Transverse colon (tissue), 4 donors: Measurements from ENCODE around the gene ASIC2. TPM values are rescaled to one million over a fixed set of nuclear protein-coding genes. Genes with fewer than 3 reads are reported as not detected.
A peak's percentile ranks its signal among the peaks of the same experiment; 100 is the strongest.

ENCODE experiments used
- DNase-seq: peaks from one replicate; pipeline ENCODE4 v3.0.0-alpha.2; 2019
- H3K27ac ChIP-seq, 4 donors: fragments of 200-600 bp; sonication (generic); 2 replicates each; pipeline ENCODE4 v1.5.1; 2016 to 2018; ENCODE audit warnings: inconsistent platforms in 4 of 4
- H3K27me3 ChIP-seq: fragments of 200-600 bp; sonication (generic); 2 replicates; pipeline ENCODE4 v1.5.1; 2017; ENCODE audit warnings: inconsistent platforms
- H3K36me3 ChIP-seq, 4 donors: fragments of 200-600 bp; sonication (generic); 2 replicates each; pipeline ENCODE4 v1.5.1; 2017 to 2019; ENCODE audit warnings: inconsistent platforms in 4 of 4
- H3K4me1 ChIP-seq, 4 donors: fragments of 200-600 bp; sonication (generic); 2 replicates each; pipeline ENCODE4 v1.5.1; 2017 to 2020; ENCODE audit warnings: inconsistent platforms in 4 of 4
- H3K4me3 ChIP-seq, 4 donors: fragments of 200-600 bp; sonication (generic); 1 replicate in 1 of 4; 2 replicates in 3 of 4; pipeline versions ENCODE4 v1.5.1 to v1.6.1; 2017 to 2019; ENCODE audit warnings: inconsistent platforms in 4 of 4
- H3K9me3 ChIP-seq, 2 donors: fragments of 200-600 bp; sonication (generic); 2 replicates each; pipeline ENCODE4 v1.5.1; 2017 to 2019; ENCODE audit warnings: inconsistent platforms in 2 of 2
- EP300 ChIP-seq: sonication (generic); formaldehyde crosslinking; IDR thresholded peaks from one replicate; pipeline ENCODE4 v1.6.1; 2017; ENCODE audit warnings: antibody characterized with exemption, low read depth
- POLR2A ChIP-seq: fragments of 450-650 bp; IDR thresholded peaks from one replicate; pipeline ENCODE4 v1.6.1; 2016; ENCODE audit warnings: antibody characterized with exemption, mild to moderate bottlenecking, moderate library complexity
- POLR2AphosphoS5 ChIP-seq, 3 donors: sonication (generic); formaldehyde crosslinking; IDR thresholded peaks; one replicate each; pipeline ENCODE4 v1.6.1; 2016; ENCODE audit warnings: antibody characterized with exemption in 3 of 3
- WGBS, 2 donors: methylation state at CpG; one replicate each; pipeline ENCODE4 v1.1.5; 2018; ENCODE audit warnings: low coverage in 1 of 2; 5-methylcytosine and 5-hydroxymethylcytosine counted together
- in situ Hi-C, 4 donors: fragments of 200-750 bp; cut with MboI; loops; one replicate each; pipeline versions ENCODE4 v1.15.0 to v1.15.1; 2017; ENCODE audit warnings: low sequenced_read_pairs in 3 of 4, low pct_ligation_motif_present in 1 of 4, low pct_unique_long_range_greater_than_20kb in 1 of 4
- intact Hi-C: fragments of 100-400 bp; cut with DNase I; formaldehyde crosslinking; loops from one replicate; pipeline ENCODE4 v1.15.1; 2023; ENCODE audit warnings: low total_unique reads
- total RNA-seq, 4 donors: library from RNA; depleted of rRNA; stranded (reverse); fragments of >200 nt; gene quantifications; one replicate each; pipeline ENCODE4 v1.1.0, GENCODE V29; 2016
- TF ChIP-seq, protein P1 (sequence below), 5 experiments: fragments of 200-600 bp in 3 of 5; fragments of 450-650 bp in 2 of 5; sonication (generic) in 3 of 5; IDR thresholded peaks; 1 replicate in 2 of 5; 2 replicates in 3 of 5; pipeline ENCODE4 v1.5.1; 2016 to 2017; ENCODE audit warnings: antibody characterized with exemption in 5 of 5, inconsistent platforms in 3 of 5, mild to moderate bottlenecking in 2 of 5, moderate library complexity in 1 of 5

The ASIC2 gene
- total RNA-seq, 4 donors from 2014 or later: 0.16 to 0.55 TPM; not detected in 2

DNA sequence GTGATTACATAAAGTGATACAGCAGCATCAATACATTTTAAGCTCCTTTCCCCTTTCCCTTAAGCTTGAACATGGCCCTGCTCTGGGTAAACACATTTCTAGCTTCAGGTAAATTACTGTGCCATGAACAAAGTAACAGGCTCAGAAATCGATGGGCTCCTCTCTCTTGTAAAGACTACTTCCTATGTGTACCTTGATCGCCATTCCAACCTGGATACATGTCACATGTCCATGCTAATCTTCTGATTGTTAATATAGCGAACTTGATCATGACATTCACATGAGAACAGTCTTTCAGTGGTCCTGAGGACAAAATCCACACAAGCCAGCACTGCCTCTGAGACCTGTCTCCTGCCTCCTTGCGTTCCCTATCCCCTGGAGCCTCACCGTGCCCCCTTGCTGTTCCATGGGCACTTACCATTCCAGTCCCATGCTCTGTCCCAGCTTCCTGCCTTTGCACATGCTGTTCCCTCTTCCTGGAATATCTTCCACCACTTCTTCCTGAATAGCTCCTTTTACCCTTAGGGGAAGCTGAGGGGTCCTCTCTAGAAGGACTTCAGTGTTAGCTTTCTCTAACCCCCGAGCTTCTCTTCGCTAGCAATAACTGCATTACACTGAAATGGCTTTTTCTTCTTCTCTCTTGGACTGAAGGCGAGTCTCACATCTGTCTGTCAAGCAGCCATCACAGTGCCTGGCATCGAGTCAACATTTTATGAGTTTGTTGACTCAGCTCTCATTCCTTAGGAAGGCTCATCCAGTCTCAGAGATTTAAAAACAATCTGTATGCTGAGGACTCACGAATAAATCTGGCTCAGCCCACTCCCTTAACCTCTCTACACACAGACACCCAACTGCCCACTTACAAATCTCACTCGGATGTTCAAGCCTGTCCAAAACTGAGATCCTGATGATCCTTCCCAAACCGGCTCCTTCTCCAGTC is 93.3 kb downstream of the ASIC2 start:
- no peak for TF ChIP-seq POLR2A
- TF ChIP-seq, protein P1, sequence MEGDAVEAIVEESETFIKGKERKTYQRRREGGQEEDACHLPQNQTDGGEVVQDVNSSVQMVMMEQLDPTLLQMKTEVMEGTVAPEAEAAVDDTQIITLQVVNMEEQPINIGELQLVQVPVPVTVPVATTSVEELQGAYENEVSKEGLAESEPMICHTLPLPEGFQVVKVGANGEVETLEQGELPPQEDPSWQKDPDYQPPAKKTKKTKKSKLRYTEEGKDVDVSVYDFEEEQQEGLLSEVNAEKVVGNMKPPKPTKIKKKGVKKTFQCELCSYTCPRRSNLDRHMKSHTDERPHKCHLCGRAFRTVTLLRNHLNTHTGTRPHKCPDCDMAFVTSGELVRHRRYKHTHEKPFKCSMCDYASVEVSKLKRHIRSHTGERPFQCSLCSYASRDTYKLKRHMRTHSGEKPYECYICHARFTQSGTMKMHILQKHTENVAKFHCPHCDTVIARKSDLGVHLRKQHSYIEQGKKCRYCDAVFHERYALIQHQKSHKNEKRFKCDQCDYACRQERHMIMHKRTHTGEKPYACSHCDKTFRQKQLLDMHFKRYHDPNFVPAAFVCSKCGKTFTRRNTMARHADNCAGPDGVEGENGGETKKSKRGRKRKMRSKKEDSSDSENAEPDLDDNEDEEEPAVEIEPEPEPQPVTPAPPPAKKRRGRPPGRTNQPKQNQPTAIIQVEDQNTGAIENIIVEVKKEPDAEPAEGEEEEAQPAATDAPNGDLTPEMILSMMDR (IDR thresholded peaks at IDR 0.05): no peak
- no peak for TF ChIP-seq POLR2AphosphoS5 (IDR thresholded peaks at IDR 0.05)
- TF ChIP-seq EP300: no peak
- peaks cover 4% of the 10 kb centered on the region for H3K27me3 ChIP-seq
- intact Hi-C loops: no loop called here
- H3K36me3 ChIP-seq: no peaks in the 10 kb centered on the region
- H3K4me3 ChIP-seq: no peak overlapping the region
- in situ Hi-C loops: loop anchor here in 1 of 4 donors (10.0 to 25.0 kb wide), 4 partner anchors 55 to 487 kb away; no protein-coding TSS in a partner anchor
- DNase-seq: peak; percentile 35
- no peak overlapping the region for H3K27ac ChIP-seq
- no peaks in the 10 kb centered on the region for H3K9me3 ChIP-seq
- H3K4me1 ChIP-seq: no peaks in the 10 kb centered on the region
- WGBS, 2 donors: 42 to 52% methylated on average over 6 to 12 of the region's 12 CpGs

DNA sequence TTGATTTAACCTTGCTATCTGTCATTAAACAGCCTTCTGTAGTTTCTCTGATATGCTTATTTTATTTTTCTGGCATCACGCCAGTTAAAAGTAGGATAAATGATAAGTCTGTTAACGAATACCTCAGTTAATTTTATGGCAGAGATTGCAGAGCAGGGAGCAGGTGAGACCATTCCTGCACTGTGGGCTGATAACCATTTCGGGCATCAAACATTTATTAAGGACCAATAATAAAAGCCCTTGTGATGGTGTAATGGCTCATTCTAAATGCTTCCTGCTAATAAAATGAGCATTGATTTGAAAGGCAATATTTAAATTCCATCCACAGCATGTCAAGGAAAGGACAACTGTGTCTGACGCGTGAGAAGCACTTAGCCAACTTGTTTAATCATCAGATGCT is 94.1 kb downstream of the ASIC2 start:
- 29 to 59% methylated on average over 2 to 5 of the region's 5 CpGs for WGBS, 2 donors
- intact Hi-C loops: no loop called here

DNA sequence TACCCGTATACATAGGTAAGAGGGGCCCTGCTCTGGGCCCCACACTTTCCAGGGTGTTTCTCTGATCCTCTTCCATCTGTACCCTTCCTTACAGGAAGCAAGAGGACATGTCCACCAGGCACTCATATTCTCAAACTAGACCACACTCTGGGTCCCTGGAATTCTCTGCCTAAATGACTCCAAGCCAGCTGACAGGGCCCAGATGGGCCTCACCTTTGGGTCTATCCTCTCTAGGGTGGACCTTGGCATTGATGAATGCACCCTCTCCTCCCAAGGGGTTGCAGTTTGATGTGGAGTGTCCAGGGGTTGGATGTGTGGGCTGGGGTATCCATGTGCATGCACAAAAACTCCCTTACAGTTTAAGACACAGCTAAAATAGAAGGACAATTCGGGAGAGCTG is 95.8 kb downstream of the ASIC2 start:
- in situ Hi-C loops: loop anchor here in 1 of 4 donors (10.0 to 25.0 kb wide), 2 partner anchors 57 to 140 kb away; no protein-coding TSS in a partner anchor
- WGBS, 2 donors: 86% methylated on average over 2 of the region's 2 CpGs; no CpG with 5 or more reads in 1 of the 2 donors
- TF ChIP-seq, protein P1 (IDR thresholded peaks at IDR 0.05): no peak
- no peak for TF ChIP-seq POLR2A
- TF ChIP-seq EP300: no peak
- no peak for TF ChIP-seq POLR2AphosphoS5 (IDR thresholded peaks at IDR 0.05)

More for the DNA sequence above, 94.1 kb downstream of the ASIC2 start:
- in situ Hi-C loops: loop anchor here in 1 of 4 donors (10.0 to 25.0 kb wide), 2 partner anchors 56 to 138 kb away; no protein-coding TSS in a partner anchor
- peaks cover 4% of the 10 kb centered on the region for H3K27me3 ChIP-seq
- H3K4me3 ChIP-seq: no peak overlapping the region
- no peak for DNase-seq
- no peak overlapping the region for H3K27ac ChIP-seq
- no peaks in the 10 kb centered on the region for H3K36me3 ChIP-seq
- TF ChIP-seq POLR2A (no peak), EP300 (no peak), POLR2AphosphoS5 (IDR thresholded peaks at IDR 0.05) (no peak)
- TF ChIP-seq, protein P1 (IDR thresholded peaks at IDR 0.05): no peak
- H3K4me1 ChIP-seq: no peaks in the 10 kb centered on the region
- no peaks in the 10 kb centered on the region for H3K9me3 ChIP-seq

DNA sequence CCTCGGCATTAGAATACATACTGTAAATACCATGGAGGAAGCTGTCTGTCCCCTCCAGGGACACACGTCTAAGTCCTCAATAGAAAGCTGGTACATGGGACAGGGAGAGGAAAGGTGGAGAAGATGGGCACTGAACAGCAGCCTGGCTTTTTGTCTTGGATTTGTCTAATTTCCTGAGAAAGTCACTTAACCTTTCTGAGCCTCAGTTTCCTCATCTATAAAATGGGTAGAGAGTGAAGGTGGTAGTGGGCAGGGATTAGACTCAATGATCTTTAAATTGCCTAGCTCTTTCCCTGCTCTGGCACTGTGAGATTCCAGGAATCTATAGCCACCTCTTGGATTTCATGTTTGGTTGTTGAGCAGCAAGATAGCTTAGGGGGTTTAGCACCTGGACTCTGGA is 96.2 kb downstream of the ASIC2 start:
- no peak for DNase-seq
- Histone ChIP-seq H3K27ac (no peak overlapping the region), H3K4me1 (no peaks in the 10 kb centered on the region), H3K4me3 (no peak overlapping the region), H3K36me3 (no peaks in the 10 kb centered on the region), H3K9me3 (no peaks in the 10 kb centered on the region), H3K27me3 (peaks cover 4% of the 10 kb centered on the region)
- no peak for TF ChIP-seq POLR2AphosphoS5 (IDR thresholded peaks at IDR 0.05)
- no peak for TF ChIP-seq EP300
- TF ChIP-seq POLR2A: no peak
- TF ChIP-seq, protein P1 (IDR thresholded peaks at IDR 0.05): no peak
- intact Hi-C loops (no loop called here), in situ Hi-C loops (loop anchor here in 1 of 4 donors (10.0 to 25.0 kb wide), 2 partner anchors 58 to 140 kb away; no protein-coding TSS in a partner anchor)
- 89 to 90% methylated on average over 2 of the region's 2 CpGs for WGBS, 2 donors

More for the DNA sequence above, 95.8 kb downstream of the ASIC2 start:
- Histone ChIP-seq H3K4me3 (no peak overlapping the region), H3K9me3 (no peaks in the 10 kb centered on the region), H3K4me1 (no peaks in the 10 kb centered on the region), H3K27ac (no peak overlapping the region), H3K36me3 (no peaks in the 10 kb centered on the region), H3K27me3 (peaks cover 4% of the 10 kb centered on the region)
- no peak for DNase-seq
- intact Hi-C loops: no loop called here
